Ishikawa (cell line): ENCODE measurements around the gene AURKAIP1.

Experiments
- RAD21 ChIP-seq: IDR thresholded peaks from 2 replicates; pipeline ENCODE4 v1.6.1; 2012; ENCODE audit warnings: low read depth
- REST ChIP-seq: IDR thresholded peaks from 2 replicates; pipeline ENCODE4 v1.6.1; 2012; ENCODE audit warnings: low read depth, mild to moderate bottlenecking
- TAF1 ChIP-seq: IDR thresholded peaks from 2 replicates; pipeline ENCODE4 v1.6.1; 2012; ENCODE audit warnings: low read depth, mild to moderate bottlenecking
- USF1 ChIP-seq: IDR thresholded peaks from 2 replicates; pipeline ENCODE4 v1.6.1; 2012
- YY1 ChIP-seq: IDR thresholded peaks from 2 replicates; pipeline ENCODE4 v1.6.1; 2012; ENCODE audit warnings: low read depth
- ZBTB7A ChIP-seq: IDR thresholded peaks from 2 replicates; pipeline ENCODE4 v1.6.1; 2012; ENCODE audit warnings: low read depth

- TF ChIP-seq YY1 (peak; percentile 97), RAD21 (no peak), TAF1 (peak; percentile 99), REST (peak; percentile 19; the same call in 1 of the 2 replicates), USF1 (peak; percentile 71), ZBTB7A (no peak; the same call in 1 of the 2 replicates)
These were observed 32.0 kb upstream of the AURKAIP1 start, which contains the start of gene MRPL20 for GRCh38 chr1:1406821-1407635.
